ACHN (cell line): ENCODE results near the gene NT5C1B.

Experiments used
- DNase-seq: peaks from one replicate; pipeline ENCODE4 v3.0.0-alpha.2; 2015
- in situ Hi-C: cut with HindIII; loops from 2 replicates; pipeline ENCODE4 v1.10.0; 2017; ENCODE audit warnings: low sequenced_read_pairs, low pct_ligation_motif_present, low pct_unique_long_range_greater_than_20kb

NT5C1B gene

GRCh38 chr2:18559531-18560030 is 29.8 kb downstream of the NT5C1B start:
- DNase-seq: no peak
- in situ Hi-C loops: no loop called here

- in situ Hi-C loops: no loop called here
- DNase-seq: no peak
Observed at GRCh38 chr2:18558458-18558857, 30.9 kb downstream of the NT5C1B start.

- in situ Hi-C loops: no loop called here
- no peak for DNase-seq
Observed at GRCh38 chr2:18557121-18557520, 32.2 kb downstream of the NT5C1B start.

GRCh38 chr2:18552351-18553077 is 36.9 kb downstream of the NT5C1B start:
- DNase-seq: no peak
- in situ Hi-C loops: no loop called here

GRCh38 chr2:18551623-18552022 is 37.7 kb downstream of the NT5C1B start:
- in situ Hi-C loops: no loop called here
- no peak for DNase-seq

GRCh38 chr2:18551169-18551568 is 38.2 kb downstream of the NT5C1B start:
- in situ Hi-C loops: no loop called here

GRCh38 chr2:18550433-18550832 is 38.9 kb downstream of the NT5C1B start:
- no peak for DNase-seq
- in situ Hi-C loops: no loop called here

More at GRCh38 chr2:18551169-18551568, 38.2 kb downstream of the NT5C1B start:
- no peak for DNase-seq

GRCh38 chr2:18549083-18549482 is 40.3 kb downstream of the NT5C1B start:
- in situ Hi-C loops: no loop called here
- no peak for DNase-seq

GRCh38 chr2:18548621-18549020 is 40.7 kb downstream of the NT5C1B start:
- in situ Hi-C loops: no loop called here
- DNase-seq: no peak

- no peak for DNase-seq
- in situ Hi-C loops: no loop called here
Observed at GRCh38 chr2:18546567-18546966, 42.8 kb downstream of the NT5C1B start.

GRCh38 chr2:18545384-18545783 is 44.0 kb downstream of the NT5C1B start:
- in situ Hi-C loops: no loop called here
- no peak for DNase-seq

- DNase-seq: no peak
- in situ Hi-C loops: no loop called here
Observed at GRCh38 chr2:18544171-18544570, 45.2 kb downstream of the NT5C1B start.

- in situ Hi-C loops: no loop called here
- no peak for DNase-seq
Observed at GRCh38 chr2:18540872-18541271, 48.5 kb downstream of the NT5C1B start.

GRCh38 chr2:18536697-18537096 is 52.7 kb downstream of the NT5C1B start:
- no peak for DNase-seq
- in situ Hi-C loops: no loop called here

GRCh38 chr2:18536100-18536499 is 53.3 kb downstream of the NT5C1B start:
- in situ Hi-C loops: no loop called here
- no peak for DNase-seq

- no peak for DNase-seq
- in situ Hi-C loops: no loop called here
Observed at GRCh38 chr2:18531194-18531593, 58.2 kb downstream of the NT5C1B start.

- in situ Hi-C loops: no loop called here
- DNase-seq: no peak
Observed at GRCh38 chr2:18527822-18528221, 61.5 kb downstream of the NT5C1B start.

- DNase-seq: no peak
- in situ Hi-C loops: no loop called here
Observed at GRCh38 chr2:18527326-18527725, 62.0 kb downstream of the NT5C1B start.

GRCh38 chr2:18526429-18526828 is 62.9 kb downstream of the NT5C1B start:
- in situ Hi-C loops: no loop called here
- DNase-seq: no peak

GRCh38 chr2:18525852-18526251 is 63.5 kb downstream of the NT5C1B start:
- in situ Hi-C loops: no loop called here
- no peak for DNase-seq
